GM21381 (cell line): ENCODE data around the gene LRWD1.
A peak's percentile ranks its signal among the peaks of the same experiment; 100 is the strongest.
"Not testable (repeated sequence)": the region's sequence is repeated elsewhere in the genome, so short reads cannot be mapped to it uniquely, and the experiment has no call there.

Experiments
- ATAC-seq: cut with Tn5 transposase; IDR thresholded peaks from one replicate; pipeline ENCODE4 v1.9.1; 2021; ENCODE audit warnings: mild to moderate bottlenecking, moderate library complexity; ENCODE audit not compliant: unreplicated experiment

The LRWD1 gene

DNA sequence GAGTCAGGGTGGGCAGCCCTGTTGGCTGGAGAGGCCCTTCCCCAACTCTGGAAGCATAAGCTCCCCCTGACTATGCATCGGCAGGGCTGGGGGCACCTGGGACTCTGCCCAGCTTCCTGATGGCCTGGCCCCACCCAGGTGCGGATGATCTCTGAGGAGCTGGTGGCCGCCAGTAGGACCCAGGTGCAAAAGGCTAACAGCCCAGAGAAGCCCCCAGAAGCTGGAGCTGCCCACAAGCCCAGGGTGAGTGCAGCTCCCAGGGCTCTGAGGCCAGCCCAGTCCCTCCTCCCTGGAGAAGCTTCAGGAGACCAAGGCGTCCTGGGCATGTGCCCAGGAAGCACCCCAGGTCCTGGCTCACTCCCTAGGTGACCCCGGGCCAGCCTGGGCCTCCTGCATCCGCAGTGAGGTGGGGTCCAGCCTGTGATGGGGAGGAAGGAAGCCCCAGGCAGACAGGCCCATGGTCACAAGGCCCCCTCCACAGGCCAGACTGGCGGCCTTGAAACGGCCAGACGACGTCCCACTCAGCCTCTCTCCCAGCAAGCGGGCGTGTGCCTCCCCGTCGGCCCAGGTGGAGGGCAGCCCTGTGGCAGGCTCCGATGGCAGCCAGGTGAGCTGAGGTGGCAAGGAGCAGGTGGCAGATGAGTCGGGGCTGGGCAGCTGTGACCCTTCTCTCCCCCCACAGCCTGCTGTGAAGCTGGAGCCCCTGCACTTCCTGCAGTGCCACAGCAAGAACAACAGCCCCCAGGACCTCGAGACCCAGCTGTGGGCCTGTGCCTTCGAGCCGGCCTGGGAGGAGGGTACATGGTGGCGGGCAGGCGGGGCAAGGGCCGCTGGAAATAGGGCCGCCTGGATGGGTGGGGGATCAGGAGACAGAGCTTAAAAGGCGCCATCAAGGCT is 3.0 kb downstream of the LRWD1 start:
- ATAC-seq, result no peak

DNA sequence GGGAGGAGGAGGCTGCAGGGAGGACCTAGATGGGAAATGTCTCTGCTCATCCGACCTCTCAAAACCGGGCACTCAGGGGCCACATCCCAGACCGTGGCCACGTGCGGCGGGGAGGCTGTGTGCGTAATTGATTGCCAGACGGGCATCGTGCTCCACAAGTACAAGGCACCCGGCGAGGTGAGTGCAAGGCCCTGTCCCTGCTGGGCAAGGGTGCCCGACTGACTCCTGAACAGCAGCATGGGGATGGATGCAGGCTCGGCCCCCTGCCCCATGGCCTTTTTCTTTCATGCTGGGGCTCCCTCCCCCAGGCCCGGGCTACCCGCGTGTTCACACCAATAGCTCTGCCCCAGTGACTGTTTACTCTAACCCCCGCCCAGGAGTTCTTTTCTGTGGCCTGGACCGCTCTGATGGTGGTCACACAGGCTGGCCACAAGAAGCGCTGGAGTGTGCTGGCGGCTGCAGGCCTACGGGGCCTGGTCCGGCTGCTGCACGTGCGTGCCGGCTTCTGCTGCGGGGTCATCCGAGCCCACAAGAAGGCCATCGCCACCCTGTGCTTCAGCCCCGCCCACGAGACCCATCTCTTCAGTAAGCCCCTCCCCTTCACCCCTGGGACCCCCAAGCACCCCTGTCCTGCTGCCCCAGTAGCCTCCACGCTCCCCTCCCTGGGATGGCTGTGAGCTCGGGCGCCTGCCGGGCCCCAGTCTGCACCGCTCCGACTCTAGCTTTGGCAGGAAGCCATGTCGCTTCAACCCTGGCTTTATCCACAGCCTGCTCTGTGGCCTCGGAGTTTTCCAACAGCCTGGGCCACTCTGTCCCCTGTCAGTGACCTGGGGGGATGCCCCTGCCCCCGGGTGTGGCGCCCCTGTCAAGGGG is 3.9 kb downstream of the LRWD1 start:
- ATAC-seq, result no peak

DNA sequence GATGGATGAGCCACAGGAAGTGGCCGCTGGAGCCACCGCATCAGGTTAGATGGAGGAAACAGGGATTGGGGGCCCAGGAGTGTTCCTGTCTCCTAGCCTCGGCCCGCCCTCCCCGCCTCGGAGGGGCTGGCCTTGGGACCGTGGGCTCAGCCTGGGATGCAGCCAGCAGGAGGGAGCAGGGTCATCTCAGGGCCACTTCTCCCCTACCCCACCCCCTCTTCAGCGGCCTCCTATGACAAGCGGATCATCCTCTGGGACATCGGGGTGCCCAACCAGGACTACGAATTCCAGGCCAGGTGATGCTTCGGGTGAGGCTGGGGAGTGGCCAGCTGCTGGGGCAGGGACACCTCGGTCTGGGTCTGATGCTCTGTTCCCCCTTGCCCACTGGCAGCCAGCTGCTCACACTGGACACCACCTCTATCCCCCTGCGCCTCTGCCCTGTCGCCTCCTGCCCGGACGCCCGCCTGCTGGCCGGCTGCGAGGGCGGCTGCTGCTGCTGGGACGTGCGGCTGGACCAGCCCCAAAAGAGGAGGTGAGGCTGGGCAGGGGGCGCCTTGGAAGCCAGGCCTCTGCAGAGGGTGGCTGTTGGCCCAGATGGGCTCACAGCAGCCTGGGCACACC is 4.7 kb downstream of the LRWD1 start:
- no peak for ATAC-seq

DNA sequence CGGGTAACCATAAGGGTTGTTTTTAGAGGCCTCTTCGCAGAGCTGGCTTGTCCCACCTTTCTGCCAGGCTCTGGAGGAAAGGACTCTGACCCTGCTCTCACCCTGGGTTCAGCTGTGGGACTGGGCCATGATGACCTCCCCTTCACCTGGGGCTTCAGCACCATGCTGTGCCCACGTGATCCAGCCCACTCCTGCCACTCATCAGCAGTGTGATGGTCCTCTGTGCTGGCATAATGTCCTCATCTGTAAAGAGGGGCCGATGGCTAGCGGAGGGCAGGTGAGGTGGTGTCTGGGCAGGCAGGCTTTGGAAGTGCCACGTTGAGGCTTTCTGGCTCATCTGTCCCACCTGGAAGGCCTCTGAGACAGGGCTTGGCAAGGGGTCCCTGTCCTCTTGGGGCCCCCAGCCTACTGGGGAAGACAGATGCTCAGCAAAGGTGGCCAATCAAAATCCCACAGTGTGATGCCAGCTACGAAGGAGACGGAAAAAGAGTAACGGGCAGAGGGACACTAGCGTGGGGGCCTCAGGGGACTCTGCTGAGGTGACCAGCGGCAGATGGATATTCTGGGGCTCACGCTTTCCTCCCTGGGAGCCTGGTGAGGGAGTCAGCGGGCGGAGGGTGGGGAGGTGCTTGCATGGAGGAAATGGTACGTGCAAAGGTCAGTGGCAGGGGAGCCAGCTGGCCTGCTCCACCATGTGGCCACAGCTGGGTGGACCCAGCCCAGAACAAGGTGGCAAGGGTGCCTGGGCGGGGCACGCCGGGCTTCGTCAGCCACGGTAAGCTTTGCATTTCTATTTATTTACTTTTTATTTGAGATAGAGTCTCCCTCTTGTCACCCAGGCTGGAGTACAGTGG is 5.4 kb downstream of the LRWD1 start:
- no peak for ATAC-seq

DNA sequence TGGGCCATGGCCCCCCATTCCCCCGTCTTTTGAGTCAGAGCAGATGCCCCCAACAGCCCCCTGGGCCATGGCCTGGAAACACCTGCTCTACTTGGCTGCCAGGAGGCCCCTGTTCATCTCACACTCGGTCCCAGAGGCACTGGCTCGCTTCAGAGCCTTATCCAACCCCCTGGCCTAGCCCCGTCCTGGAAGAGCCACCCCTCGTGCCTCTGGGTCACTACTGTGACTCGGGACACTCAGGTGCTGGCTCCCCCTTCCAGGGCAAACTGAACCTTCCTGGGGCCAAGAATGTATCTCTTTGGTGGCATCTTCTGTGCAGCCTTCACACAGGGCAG is 7.0 kb downstream of the LRWD1 start:
- no peak for ATAC-seq

DNA sequence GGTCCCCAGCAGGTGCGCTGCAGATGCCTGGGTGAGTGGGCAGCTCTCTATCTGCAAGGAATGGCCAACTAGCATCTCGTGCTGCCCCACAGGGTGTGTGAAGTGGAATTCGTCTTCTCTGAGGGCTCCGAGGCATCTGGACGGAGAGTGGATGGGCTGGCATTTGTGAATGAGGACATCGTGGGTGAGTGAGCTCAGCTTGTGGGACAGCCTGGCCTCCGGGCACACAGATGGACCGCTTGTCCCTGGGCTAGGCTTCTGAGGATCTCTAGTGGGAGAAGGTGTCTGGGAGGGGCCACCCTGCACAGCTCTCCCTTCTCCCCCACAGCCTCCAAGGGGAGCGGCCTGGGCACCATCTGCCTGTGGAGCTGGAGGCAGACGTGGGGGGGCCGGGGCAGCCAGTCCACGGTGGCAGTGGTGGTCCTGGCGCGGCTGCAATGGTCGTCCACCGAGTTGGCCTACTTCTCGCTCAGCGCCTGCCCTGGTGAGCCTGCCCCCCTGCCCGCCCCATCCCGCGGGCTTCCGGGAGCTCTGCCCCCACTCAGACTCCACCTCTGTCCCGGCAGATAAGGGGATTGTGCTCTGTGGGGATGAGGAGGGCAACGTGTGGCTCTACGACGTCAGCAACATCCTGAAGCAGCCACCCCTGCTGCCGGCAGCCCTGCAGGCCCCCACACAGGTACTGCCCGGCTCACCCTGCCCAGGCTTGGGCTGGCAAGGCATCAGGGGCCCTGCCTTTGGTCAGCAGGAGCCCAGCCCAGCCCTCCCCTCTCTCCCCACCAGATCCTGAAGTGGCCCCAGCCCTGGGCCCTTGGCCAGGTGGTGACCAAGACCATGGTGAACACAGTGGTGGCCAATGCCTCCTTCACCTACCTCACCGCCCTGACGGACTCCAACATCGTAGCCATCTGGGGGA is 7.6 kb downstream of the LRWD1 start:
- ATAC-seq, result no peak

DNA sequence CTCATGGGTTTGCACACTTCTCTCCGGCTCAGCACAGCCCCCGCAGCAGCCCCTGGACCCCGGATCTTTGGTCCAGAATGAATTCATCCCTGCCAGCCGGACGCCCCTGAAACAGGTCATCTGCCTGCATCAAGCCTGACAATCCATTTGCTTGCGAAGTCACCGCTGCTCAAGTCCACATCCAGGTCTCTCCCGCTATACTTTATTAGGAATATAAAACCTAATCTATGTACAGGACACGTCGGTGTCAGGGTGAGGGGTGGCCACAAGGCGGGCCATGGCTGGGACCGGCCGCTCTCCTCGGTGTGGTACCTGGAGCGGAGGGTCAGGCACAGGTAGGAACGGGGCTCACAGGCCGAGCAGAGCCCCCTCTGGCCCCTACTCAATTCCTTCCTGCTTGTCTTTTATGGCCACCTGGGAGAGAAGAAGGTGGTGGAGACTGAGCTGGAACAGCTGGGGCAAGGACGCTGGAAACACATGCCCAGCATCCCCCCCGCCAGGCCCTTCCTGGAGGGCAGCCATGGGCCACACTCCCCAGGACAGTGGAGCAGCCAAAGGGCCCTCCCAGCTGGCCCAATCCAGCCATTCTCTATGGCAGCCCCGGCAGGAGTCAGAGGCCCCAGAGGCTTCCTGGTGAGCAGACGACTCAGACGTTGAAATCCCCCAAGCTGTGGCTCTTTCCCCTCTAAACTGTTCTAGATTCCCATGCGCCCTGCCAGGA is 8.6 kb downstream of the LRWD1 start:
- ATAC-seq, result no peak

DNA sequence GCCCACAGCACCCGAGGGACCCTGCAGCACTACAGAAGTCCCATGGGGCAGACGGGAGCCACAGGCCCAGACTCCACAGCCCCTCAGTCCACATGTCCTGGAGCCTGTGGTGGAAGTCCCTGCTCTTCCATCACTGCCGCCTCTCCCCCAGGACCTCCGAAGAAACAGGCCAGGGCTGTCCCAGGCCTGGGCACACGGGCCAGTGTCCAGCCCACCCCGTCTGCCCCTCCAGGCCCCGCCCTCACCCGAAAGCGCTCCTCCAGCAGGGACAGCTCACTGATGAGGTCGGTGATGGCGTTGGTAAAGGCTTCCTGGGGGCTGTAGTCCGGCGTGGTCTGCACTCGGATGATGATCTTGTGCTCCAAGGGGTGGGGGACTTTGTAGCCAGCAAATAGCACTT is 9.3 kb downstream of the LRWD1 start:
- not testable (repeated sequence) for ATAC-seq

DNA sequence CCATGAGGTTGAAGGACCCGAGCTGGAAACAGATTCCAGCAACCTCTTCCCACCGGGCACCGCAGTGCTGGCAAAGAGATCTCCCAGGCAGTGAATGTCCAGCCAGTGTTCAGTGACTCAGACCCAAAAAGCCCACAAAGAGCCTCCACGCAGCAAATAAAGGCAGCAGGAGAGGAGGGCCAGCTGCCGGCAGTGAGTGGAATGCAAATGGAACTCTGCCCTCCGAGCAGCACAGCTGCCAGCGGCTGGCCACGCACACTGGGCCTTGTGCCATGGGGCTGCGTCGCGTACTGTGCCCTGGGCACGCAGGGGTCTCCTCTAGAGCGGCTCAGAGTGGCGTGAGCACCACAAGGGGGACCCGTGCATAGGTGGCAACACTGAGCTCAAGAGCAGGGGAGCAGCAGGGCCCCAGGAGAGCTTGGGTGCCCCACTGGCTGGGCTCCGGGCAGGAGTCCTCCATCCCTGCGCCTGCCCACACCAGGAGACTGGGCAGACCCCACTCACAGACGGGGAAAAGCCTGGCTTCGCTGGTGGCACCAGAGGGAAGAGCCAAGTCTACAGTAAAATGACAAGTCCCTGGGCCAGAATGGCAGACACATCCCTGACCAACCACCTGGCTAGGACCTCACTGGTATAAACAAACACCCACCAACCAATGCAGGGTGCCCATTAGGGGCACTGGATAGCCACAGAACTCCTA is 10.1 kb downstream of the LRWD1 start:
- ATAC-seq, result not testable (repeated sequence)

DNA sequence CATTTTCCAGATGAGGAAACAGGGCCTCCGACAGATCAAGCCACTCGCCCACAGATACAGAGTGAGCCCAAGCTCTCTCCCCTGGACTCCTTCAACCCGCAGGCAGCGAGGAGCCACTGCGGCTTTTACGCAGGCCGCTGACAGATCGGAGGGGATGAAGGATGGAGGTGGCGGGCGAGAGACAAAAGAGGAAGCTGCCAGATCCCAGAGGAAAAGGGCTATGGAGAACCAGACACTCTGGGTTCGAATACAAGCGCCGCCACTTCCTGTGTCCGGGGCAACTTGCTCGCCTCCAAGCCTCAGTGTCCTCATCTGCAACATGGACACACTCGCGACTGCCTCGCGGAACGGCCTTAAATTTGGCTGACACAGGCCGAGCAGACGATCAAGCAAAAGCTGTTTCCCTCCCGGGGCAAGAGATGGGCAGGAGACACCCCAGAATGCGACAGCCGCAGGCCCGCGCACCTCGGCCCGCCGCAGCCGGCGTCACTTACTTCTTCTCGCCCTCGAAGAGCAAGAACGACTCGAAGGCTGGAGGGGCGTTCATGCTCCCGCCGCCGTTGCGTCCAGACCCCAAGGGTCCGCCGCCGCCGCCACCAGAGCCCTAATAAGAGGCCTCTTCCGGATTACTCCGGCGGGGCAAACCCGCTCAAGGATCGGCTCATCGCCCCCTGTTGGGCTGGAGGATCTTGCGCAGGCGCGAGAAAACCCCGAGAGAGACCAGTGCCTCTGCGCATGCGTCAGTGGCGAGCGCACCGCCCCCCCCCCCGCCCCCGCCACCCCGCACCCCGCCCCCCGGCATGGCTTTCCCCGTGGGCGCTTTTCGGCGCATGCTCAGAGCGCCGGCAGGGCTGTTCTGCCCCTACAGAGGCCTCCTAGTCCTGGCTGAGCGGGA is 13.8 kb downstream of the LRWD1 start, which contains the start of gene POLR2J:
Gene POLR2J, minus strand, starts transcription at position 609 of the 895 bp plus-strand sequence. Its CDS starts 62 bp downstream, at position 547.
- peak; percentile 86 for ATAC-seq

DNA sequence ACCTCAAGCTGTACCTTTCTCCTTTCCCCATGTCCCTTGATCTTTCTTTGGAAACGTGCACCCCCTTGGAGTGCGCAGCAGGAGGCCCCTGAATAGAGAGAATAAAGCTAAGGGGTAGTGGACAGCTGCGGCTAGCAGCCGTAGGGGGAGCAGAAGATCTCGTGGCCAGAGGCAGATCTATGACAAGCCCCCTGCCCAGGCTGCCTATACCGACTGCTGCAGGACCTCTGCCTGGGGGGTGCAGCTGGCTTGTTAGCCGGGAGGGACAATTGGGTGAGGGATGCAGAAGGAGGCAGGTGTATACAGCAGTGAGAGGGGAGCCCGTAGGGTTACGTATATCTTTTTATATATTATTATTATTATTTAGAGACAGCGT is 14.4 kb downstream of the LRWD1 start:
- peak; percentile 28 for ATAC-seq

DNA sequence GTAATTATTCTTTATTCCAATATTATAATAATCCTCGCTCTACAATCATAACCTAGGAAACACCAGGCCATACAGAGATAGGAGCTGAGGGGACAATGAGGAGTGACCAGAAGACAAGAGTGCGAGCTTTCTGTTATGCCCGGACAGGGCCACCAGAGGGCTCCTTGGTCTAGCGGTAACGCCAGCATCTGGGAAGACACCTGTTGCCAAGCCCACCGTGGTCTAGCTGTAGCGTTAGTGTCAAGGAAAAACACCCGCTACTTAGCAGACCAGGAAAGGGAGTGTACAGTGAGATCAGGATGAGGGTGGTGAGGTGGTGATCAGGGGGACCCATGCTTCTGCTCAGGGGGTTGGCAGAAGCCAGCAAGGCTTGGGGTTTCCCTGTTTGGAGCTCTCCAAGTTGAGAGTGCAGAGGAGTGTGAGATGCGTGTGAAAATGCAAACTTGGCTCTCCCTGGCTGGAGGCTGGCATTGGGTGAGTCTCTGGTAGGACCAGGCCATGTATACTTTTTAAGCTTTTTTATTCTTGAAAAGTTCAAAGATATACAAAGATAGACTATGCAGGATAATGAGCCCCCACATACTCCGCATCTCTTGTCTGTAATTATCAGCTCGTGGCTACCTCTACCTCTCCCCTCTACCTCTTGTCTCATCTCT is 15.3 kb downstream of the LRWD1 start:
- ATAC-seq, result not testable (repeated sequence)

DNA sequence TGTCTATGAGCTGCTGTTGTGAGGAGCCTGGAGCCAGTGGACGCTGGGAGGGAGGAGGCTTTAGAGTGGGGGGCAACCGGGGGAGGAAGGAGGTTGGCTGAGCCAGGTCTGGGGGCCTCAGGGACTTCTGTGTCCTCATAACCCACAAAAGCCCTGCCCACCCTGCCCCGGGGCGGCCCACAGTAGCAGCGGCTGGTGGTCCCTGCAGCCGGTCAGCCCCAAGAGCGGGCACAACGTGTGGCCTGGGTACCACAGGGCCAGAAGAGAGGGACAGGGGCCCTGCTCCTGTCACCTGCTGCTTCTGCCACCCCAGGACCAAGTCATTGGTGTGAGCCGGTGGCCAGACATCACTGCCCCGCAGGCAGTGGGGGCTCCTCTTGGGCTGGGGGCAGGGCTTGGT is 17.2 kb downstream of the LRWD1 start:
- ATAC-seq, result not testable (repeated sequence)

DNA sequence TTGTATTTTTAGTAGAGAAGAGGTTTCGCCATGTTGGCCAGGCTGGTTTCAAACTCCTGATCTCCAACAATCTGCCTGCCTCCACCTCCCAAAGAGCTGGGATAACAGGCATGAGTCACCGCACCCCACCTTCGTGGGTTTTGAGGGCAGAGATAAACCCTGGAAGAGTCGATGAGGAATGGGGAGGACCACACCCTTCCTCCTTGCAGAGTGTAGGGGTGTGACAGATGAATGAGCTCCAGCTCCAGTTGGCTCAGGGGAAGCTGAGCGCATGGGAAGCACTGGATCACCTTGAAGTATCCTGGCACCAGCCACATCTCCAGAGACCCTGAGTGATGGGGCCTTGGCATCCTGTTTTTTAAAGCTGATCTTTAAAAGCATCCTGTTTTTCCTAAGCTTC is 19.5 kb downstream of the LRWD1 start:
- ATAC-seq, result not testable (repeated sequence)

DNA sequence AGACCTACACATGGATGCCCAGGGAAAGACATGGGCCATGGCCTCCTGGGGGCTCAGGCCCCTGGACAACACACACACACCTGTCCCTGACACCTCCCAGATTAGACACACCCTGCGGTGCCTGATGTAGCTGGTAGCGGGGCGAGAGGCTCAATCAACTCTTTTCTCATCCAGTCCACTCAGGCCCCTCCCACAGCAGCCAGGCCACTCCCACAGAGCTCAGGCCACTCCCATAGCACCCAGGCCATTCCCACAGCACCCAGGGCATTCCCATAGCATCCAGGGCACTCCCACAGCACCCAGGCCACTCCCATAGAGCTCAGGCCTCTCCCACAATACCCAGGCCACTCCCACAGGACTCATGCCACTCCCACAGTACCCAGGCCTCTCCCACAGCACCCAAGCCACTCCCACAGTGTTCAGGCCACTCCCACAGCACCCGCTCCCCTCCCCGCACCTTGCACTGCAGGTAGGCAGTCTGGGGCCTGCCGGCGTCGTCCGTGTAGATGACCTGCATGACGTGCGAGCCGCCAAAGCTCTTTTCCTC is 25.8 kb downstream of the LRWD1 start:
- peak; percentile 34 for ATAC-seq

DNA sequence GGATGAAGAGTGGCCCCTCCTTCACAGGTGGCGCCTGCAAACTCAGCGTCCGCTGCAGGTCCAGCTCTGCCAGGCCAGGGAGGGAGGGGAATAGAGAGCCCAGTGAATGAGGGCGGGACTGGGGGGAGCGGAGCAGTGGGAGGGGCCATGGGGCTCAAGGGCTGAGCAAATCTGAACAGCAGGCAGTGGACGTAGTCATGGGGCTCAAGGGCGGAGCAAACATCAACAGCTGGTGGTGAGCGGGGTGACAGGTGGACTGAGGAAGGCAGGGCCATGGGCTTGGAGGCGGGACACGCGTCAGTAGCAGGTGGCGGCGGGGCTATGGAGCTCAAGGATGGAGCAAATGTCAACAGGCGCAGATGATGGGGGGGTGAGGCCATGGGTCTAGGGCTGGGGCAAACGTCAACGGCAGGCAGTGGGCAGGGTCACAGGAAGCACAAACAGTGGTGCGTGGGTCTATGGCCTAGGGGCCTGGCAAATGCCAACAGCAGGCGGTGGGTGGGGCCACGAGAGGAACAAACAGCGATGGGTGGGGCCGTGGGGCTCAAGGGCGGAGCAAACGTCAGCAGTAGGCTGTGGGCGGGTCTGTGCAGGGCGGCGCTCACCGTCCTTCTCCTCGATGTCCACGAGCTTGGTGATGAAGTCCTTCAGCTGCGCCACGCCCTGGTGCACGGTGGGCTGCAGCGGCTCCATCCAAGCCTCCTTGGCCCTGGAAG is 28.6 kb downstream of the LRWD1 start:
- ATAC-seq, result peak; percentile 31
